Measurements from ENCODE around the gene DAZAP1.

GRCh38 chr19:1369214-1369805, 38.1 kb upstream of the DAZAP1 start:
- TF ChIP-seq CTCF (IDR thresholded peaks at IDR 0.05) (no peak), POLR2AphosphoS5 (IDR thresholded peaks at IDR 0.05) (no peak), POLR2A (IDR thresholded peaks at IDR 0.05) (no peak), EP300 (IDR thresholded peaks at IDR 0.05) (no peak)
